NCI-H187 treated with DMSO at 0.1 percent for 48 hours (cell line): ENCODE data around the gene RPTN.

Experiments
- DNase-seq: peaks from one replicate; lab custom pipeline; 2025; lab: John Stamatoyannopoulos, UW

The RPTN gene

GRCh38 chr1:152110365-152110859 is 48.6 kb downstream of the RPTN start:
- DNase-seq = peak; percentile 26

GRCh38 chr1:152109998-152110294 is 49.1 kb downstream of the RPTN start:
- DNase-seq = no peak

- no peak for DNase-seq
Measured at GRCh38 chr1:152109231-152109997, 49.6 kb downstream of the RPTN start.

GRCh38 chr1:152108882-152109222 is 50.2 kb downstream of the RPTN start:
- no peak for DNase-seq

- no peak for DNase-seq
Measured at GRCh38 chr1:152107984-152108881, 50.8 kb downstream of the RPTN start.

GRCh38 chr1:152107031-152107983 is 51.7 kb downstream of the RPTN start:
- no peak for DNase-seq

- DNase-seq = no peak
Measured at GRCh38 chr1:152104854-152105253, 54.2 kb downstream of the RPTN start.
